MG63 (cell line): Measurements from ENCODE around the gene LIPJ. TPM values are rescaled to one million over a fixed set of nuclear protein-coding genes. Genes with fewer than 3 reads are reported as not detected.

Source experiments
- DNase-seq: peaks from one replicate; pipeline ENCODE4 v3.0.0-alpha.2; 2020
- H3K27me3 ChIP-seq: fragments of 250-450 bp; sonication (Bioruptor Pico); 2 replicates; pipeline ENCODE4 v1.5.1; 2020; ENCODE audit warnings: mild to moderate bottlenecking, moderate library complexity
- H3K36me3 ChIP-seq: fragments of 250-450 bp; sonication (Bioruptor Pico); 2 replicates; pipeline ENCODE4 v1.5.1; 2020; ENCODE audit warnings: mild to moderate bottlenecking, moderate library complexity
- H3K4me3 ChIP-seq: fragments of 250-450 bp; sonication (Bioruptor Pico); 2 replicates; pipeline ENCODE4 v1.5.1; 2020; ENCODE audit warnings: mild to moderate bottlenecking, moderate library complexity
- H3K9me3 ChIP-seq: fragments of 250-450 bp; sonication (Bioruptor Pico); 2 replicates; pipeline ENCODE4 v1.5.1; 2020; ENCODE audit warnings: mild to moderate bottlenecking, moderate library complexity
- total RNA-seq: library from RNA; depleted of rRNA; stranded (reverse); fragments of >200 nt; shearing (Covaris generic); gene quantifications from 2 replicates; pipeline ENCODE4 v1.2.3, GENCODE V29; 2014; ENCODE audit warnings: low replicate concordance; rRNA removed

LIPJ gene
- total RNA-seq: not detected in 2 replicates

DNA sequence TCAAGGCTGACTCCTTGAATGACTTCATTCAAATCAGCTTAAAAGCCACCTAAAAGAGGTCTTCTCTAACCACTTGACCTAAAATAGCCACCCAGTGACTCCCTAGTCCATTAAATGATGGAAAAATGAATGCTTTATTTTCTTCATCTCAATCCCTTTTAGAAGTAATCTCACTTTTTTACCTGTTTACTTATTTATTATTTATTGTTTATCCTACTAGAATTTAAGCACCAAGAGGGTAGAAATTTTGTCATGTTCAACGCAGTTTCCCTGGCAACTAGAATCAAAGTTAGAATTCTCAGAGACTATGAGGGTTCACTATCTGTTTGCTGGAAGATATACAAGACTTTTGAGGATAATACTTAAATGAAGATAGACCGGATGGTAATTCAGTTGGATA, at the start of gene LIPJ:
Gene LIPJ, plus strand, starts transcription at position 301 of the 400 bp plus-strand sequence. CDS start 3,926 bp downstream, outside the sequence.
- H3K9me3 ChIP-seq: no peaks in the 10 kb centered on the region
- no peak for DNase-seq
- no peak within 1 kb of the TSS for H3K4me3 ChIP-seq
- no peaks in the 10 kb centered on the region for H3K36me3 ChIP-seq
- no peaks in the 10 kb centered on the region for H3K27me3 ChIP-seq

- Histone ChIP-seq H3K27me3 (no peaks in the 10 kb centered on the region), H3K4me3 (no peak overlapping the region), H3K9me3 (no peaks in the 10 kb centered on the region), H3K36me3 (no peaks in the 10 kb centered on the region)
- no peak for DNase-seq
Measured at GRCh38 chr10:88537322-88537721, 49.2 kb upstream of the LIPJ start.

DNA sequence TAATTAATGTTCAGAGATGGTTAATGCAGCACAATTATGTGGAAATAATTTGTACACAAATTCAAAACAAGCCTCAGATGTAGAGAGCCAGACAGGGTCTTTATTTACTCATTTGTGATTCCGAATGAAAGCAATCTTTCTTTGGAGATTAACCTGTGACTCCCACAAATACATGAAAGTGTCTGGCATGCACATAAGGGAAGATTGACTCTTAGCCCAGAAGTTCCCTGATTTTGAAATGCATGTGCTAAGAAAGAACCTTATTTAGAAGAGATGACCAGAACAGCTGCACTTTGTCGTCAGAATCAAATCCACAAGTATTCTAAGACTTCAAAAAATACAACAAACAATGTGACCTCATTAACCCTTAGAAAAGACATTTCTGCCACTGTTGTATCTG, 48.5 kb upstream of the LIPJ start:
- Histone ChIP-seq H3K4me3 (no peak overlapping the region), H3K9me3 (no peaks in the 10 kb centered on the region), H3K27me3 (no peaks in the 10 kb centered on the region), H3K36me3 (no peaks in the 10 kb centered on the region)
- no peak for DNase-seq

GRCh38 chr10:88540351-88540750, 46.2 kb upstream of the LIPJ start:
- Histone ChIP-seq H3K9me3 (no peaks in the 10 kb centered on the region), H3K4me3 (no peak overlapping the region), H3K36me3 (no peaks in the 10 kb centered on the region), H3K27me3 (no peaks in the 10 kb centered on the region)
- no peak for DNase-seq

DNA sequence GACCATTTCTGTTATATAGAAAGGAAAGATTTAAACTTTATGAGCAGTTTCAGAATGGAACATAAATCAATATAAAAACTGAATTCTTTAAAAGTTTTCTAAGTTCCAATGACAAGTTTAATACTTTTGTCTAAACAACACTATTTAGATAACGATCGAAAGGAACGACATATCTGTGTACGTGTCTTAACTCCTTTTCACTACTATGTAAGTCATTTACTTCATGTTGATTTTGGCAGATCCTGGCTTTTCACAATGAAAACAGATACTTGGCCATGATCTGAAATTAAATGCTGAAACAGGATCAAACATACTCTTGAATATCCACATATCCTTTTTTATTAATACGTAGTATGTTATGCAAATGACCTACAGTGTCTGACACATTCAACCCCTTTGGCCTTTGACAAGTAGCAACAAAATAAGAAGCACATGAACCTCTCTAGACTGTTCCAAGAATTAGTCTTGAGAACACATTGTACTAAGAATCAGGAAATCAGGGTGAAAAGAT, 45.4 kb upstream of the LIPJ start:
- H3K9me3 ChIP-seq: no peaks in the 10 kb centered on the region
- no peak for DNase-seq
- no peaks in the 10 kb centered on the region for H3K27me3 ChIP-seq
- no peaks in the 10 kb centered on the region for H3K36me3 ChIP-seq
- no peak overlapping the region for H3K4me3 ChIP-seq

GRCh38 chr10:88542522-88542921, 44.0 kb upstream of the LIPJ start:
- no peak for DNase-seq
- H3K9me3 ChIP-seq: no peaks in the 10 kb centered on the region
- no peak overlapping the region for H3K4me3 ChIP-seq

GRCh38 chr10:88544140-88544870, 42.3 kb upstream of the LIPJ start:
- Histone ChIP-seq H3K36me3 (no peaks in the 10 kb centered on the region), H3K27me3 (no peaks in the 10 kb centered on the region), H3K9me3 (no peaks in the 10 kb centered on the region), H3K4me3 (no peak overlapping the region)
- DNase-seq: no peak

More at GRCh38 chr10:88542522-88542921, 44.0 kb upstream of the LIPJ start:
- Histone ChIP-seq H3K36me3 (no peaks in the 10 kb centered on the region), H3K27me3 (no peaks in the 10 kb centered on the region)

- no peak for DNase-seq
Measured at GRCh38 chr10:88545359-88545758, 41.2 kb upstream of the LIPJ start.

GRCh38 chr10:88546497-88546896, 40.1 kb upstream of the LIPJ start:
- DNase-seq: no peak
- Histone ChIP-seq H3K27me3 (no peaks in the 10 kb centered on the region), H3K4me3 (no peak overlapping the region), H3K36me3 (no peaks in the 10 kb centered on the region), H3K9me3 (no peaks in the 10 kb centered on the region)

More at GRCh38 chr10:88545359-88545758, 41.2 kb upstream of the LIPJ start:
- Histone ChIP-seq H3K4me3 (no peak overlapping the region), H3K36me3 (no peaks in the 10 kb centered on the region), H3K9me3 (no peaks in the 10 kb centered on the region), H3K27me3 (no peaks in the 10 kb centered on the region)

DNA sequence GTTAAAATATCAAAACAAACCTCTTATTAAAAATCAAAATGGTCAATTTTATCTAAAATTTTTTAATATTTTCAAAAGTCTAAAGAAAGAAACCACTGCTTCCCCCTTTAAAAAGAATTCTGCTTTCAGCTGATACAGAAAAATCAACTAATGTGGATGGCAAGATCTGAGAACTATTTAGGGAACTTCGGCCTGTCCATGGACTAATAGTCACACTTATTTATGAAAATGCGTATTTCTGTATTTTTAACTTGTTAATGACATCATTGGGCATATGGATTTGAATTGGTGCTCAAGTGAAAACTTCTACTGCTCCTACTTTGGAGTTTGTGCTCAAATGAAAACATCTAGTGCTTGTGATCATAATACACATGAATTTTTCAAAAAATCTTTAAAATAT, 35.3 kb upstream of the LIPJ start:
- H3K27me3 ChIP-seq: no peaks in the 10 kb centered on the region
- no peak overlapping the region for H3K4me3 ChIP-seq
- DNase-seq: no peak
- no peaks in the 10 kb centered on the region for H3K36me3 ChIP-seq
- H3K9me3 ChIP-seq: no peaks in the 10 kb centered on the region

GRCh38 chr10:88553116-88553752, 33.3 kb upstream of the LIPJ start:
- Histone ChIP-seq H3K9me3 (no peaks in the 10 kb centered on the region), H3K36me3 (no peaks in the 10 kb centered on the region), H3K27me3 (no peaks in the 10 kb centered on the region), H3K4me3 (no peak overlapping the region)
- peak; percentile 46 for DNase-seq

DNA sequence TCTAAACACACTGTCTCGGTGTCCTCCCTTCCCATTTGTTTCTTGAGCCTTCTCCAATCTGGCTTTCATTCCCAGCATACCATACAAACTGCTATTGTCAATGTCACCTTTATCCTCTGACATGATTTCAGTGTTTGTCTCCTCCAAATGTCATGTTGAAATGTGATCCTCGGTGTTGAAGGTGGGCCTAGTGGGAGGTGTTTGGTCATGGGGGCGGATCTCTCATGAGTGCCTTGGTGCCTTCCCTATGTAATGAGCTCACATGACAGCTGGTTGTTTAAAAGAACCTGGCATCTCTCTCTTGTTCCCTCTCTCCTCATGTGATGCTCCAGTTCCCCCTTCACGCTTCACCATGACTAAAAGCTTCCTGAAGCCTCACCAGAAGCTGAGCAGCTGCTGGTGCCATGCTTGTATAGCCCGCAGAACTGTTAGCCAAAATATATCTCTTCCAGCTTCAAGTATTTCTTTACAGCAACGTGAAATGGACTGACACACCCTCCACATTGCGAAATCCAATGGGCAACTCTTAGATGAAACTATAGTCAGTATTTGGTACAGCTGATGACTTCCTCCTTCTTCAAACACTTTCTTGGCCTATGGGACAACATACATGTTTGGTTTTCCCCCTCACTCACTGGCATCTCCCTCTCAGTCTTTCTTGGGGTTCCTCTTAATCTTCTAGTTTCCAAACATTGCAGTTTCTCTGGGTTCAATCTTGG, 31.2 kb upstream of the LIPJ start:
- Histone ChIP-seq H3K27me3 (no peaks in the 10 kb centered on the region), H3K9me3 (no peaks in the 10 kb centered on the region), H3K36me3 (no peaks in the 10 kb centered on the region), H3K4me3 (no peak overlapping the region)
- DNase-seq: no peak

- DNase-seq: no peak
- Histone ChIP-seq H3K9me3 (peaks cover under 1% of the 10 kb centered on the region; the same call in 1 of the 2 replicates), H3K36me3 (no peaks in the 10 kb centered on the region), H3K27me3 (no peaks in the 10 kb centered on the region), H3K4me3 (no peak overlapping the region)
Measured at GRCh38 chr10:88557256-88557655, 29.3 kb upstream of the LIPJ start.

- Histone ChIP-seq H3K27me3 (no peaks in the 10 kb centered on the region), H3K36me3 (no peaks in the 10 kb centered on the region), H3K9me3 (peaks cover 4% of the 10 kb centered on the region; the same call in 1 of the 2 replicates), H3K4me3 (no peak overlapping the region)
- no peak for DNase-seq
Measured at GRCh38 chr10:88557658-88558057, 28.9 kb upstream of the LIPJ start.

DNA sequence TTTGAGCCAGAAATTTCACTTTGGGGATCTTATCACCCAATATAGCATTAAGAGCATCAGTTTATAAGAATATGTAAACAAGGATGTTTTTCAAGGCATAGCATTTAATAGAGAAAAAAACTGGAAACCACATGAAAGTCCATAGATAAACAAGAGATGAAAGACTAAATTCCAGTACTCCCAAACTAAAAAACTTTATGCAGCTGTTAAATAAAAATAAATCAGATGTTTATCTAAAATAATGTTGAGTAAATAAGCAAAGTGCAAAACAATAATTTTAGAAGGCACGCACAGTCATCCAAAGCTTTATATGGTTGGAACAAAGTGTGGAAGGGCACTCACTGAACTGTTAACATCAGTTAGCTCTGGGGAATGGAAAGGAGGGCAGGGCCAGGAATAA, 24.4 kb upstream of the LIPJ start:
- Histone ChIP-seq H3K36me3 (no peaks in the 10 kb centered on the region), H3K9me3 (peaks cover 6% of the 10 kb centered on the region; the same call in 1 of the 2 replicates), H3K27me3 (no peaks in the 10 kb centered on the region), H3K4me3 (no peak overlapping the region)
- no peak for DNase-seq

DNA sequence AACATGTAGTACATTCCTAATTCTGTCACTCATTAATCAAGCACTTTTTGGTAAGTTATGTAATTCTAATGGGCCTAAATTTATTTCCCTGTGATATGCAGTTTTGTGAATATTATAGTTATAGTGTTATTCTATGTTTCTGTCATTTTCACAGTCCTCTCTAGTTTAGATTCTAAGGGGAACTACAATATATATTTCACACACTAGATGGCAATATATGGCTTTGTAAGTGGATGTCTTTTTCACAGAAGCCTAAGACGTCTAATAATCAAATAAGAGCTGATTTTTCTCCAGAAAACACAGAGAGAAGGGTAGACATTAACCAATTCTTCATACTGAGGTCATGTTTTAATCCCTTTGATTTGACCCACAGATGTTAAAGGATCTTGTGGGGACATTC, 21.5 kb upstream of the LIPJ start:
- Histone ChIP-seq H3K27me3 (no peaks in the 10 kb centered on the region), H3K4me3 (no peak overlapping the region), H3K36me3 (no peaks in the 10 kb centered on the region), H3K9me3 (peaks cover 6% of the 10 kb centered on the region; the same call in 1 of the 2 replicates)
- no peak for DNase-seq

DNA sequence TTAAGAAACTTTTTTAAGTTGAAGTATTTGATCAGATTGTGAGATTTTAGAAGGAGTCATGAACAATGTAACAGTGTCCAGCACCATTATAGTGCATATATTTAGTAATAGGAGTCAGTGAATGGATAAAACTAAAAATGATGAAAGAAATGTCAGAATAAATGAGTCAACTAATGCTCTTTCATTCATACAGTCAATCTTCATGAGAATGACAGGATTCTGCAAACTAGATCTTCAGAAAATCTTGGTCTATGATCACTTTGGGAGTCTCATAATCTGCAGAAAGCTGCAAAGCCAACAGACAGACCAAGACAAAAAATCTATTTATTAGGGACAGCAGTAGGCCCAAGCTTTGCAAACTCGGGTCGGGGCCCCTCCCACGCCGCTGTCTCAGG, 4.2 kb upstream of the LIPJ start:
- no peak for DNase-seq
- Histone ChIP-seq H3K27me3 (no peaks in the 10 kb centered on the region), H3K4me3 (peak overlapping the region; percentile 52), H3K9me3 (no peaks in the 10 kb centered on the region), H3K36me3 (no peaks in the 10 kb centered on the region)
